Measurements from ENCODE around the gene CAMTA1.

The CAMTA1 gene

DNA sequence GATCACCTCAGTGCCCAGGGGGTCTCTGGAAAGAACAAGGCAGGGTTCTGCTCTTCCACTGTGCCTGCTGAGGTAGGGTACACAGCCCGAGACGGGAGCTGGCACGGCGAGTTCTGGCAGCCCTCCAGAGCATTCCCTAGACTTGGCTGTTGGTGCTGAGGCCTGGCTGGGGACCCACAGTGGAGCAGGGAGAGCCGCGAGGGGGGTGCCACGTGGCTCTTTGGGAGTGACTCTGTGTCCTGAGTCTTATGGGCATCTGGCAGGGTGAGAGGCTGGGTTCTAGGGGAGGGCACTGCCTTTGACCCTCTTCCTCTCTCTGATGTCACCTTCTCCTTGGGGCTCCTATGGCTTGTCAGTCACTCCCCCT, 336.4 kb downstream of the CAMTA1 start:
- H3K27me3 ChIP-seq (ENCODE audit: low read length) = no peaks in the 10 kb centered on the region
- no peak overlapping the region for H3K9ac ChIP-seq (ENCODE audit: low read length)
- no peak overlapping the region for H3K4me3 ChIP-seq (ENCODE audit: insufficient read depth, low read length, poor library complexity, severe bottlenecking)
- no peaks in the 10 kb centered on the region for H4K20me1 ChIP-seq (ENCODE audit: low read depth, low read length)
- no peaks in the 10 kb centered on the region for H3K36me3 ChIP-seq (ENCODE audit: low read length)
- no peak overlapping the region for H3K27ac ChIP-seq (ENCODE audit: low read depth, low read length)
- H3K9me3 ChIP-seq (ENCODE audit: insufficient read depth, low read length) = no peaks in the 10 kb centered on the region
- H3F3A ChIP-seq (ENCODE audit: insufficient read depth) = no peaks in the 10 kb centered on the region
- H3K9me2 ChIP-seq (replicated peaks; ENCODE audit: insufficient read depth, low read length) = no peaks in the 10 kb centered on the region
- H3K4me2 ChIP-seq (ENCODE audit: low read depth, low read length, poor library complexity, severe bottlenecking) = no peak overlapping the region
- TF ChIP-seq CTCF (IDR thresholded peaks at IDR 0.05; ENCODE audit: insufficient read depth, low read length, poor library complexity, severe bottlenecking) (no peak), EZH2phosphoT487 (conservative IDR thresholded peaks at IDR 0.05; ENCODE audit: low read length) (no peak)
- no peaks in the 10 kb centered on the region for H3K79me2 ChIP-seq (ENCODE audit: insufficient read depth, low read length)
- no peak overlapping the region for H2AFZ ChIP-seq (ENCODE audit: low read depth, low read length, severe bottlenecking)

- no peaks in the 10 kb centered on the region for H3K79me2 ChIP-seq (ENCODE audit: insufficient read depth, low read length)
- H3K27me3 ChIP-seq (ENCODE audit: low read length) = no peaks in the 10 kb centered on the region
- no peak overlapping the region for H3K27ac ChIP-seq (ENCODE audit: low read depth, low read length)
- H3K9me3 ChIP-seq (ENCODE audit: insufficient read depth, low read length) = no peaks in the 10 kb centered on the region
- TF ChIP-seq EZH2phosphoT487 (conservative IDR thresholded peaks at IDR 0.05; ENCODE audit: low read length) (no peak), CTCF (IDR thresholded peaks at IDR 0.05; ENCODE audit: insufficient read depth, low read length, poor library complexity, severe bottlenecking) (no peak)
- H3K9me2 ChIP-seq (replicated peaks; ENCODE audit: insufficient read depth, low read length) = no peaks in the 10 kb centered on the region
- H3K9ac ChIP-seq (ENCODE audit: low read length) = no peak overlapping the region
- no peaks in the 10 kb centered on the region for H3K36me3 ChIP-seq (ENCODE audit: low read length)
- H4K20me1 ChIP-seq (ENCODE audit: low read depth, low read length) = no peaks in the 10 kb centered on the region
- no peak overlapping the region for H3K4me3 ChIP-seq (ENCODE audit: insufficient read depth, low read length, poor library complexity, severe bottlenecking)
- no peak overlapping the region for H3K4me2 ChIP-seq (ENCODE audit: low read depth, low read length, poor library complexity, severe bottlenecking)
- H2AFZ ChIP-seq (ENCODE audit: low read depth, low read length, severe bottlenecking) = no peak overlapping the region
- H3F3A ChIP-seq (ENCODE audit: insufficient read depth) = no peaks in the 10 kb centered on the region
Measured at GRCh38 chr1:7127322-7128075, 342.2 kb downstream of the CAMTA1 start.

GRCh38 chr1:7128293-7128692, 343.0 kb downstream of the CAMTA1 start:
- Histone ChIP-seq H3K4me3 (ENCODE audit: insufficient read depth, low read length, poor library complexity, severe bottlenecking) (no peak overlapping the region), H3K27ac (ENCODE audit: low read depth, low read length) (no peak overlapping the region), H3K27me3 (ENCODE audit: low read length) (no peaks in the 10 kb centered on the region), H3F3A (ENCODE audit: insufficient read depth) (no peaks in the 10 kb centered on the region), H3K79me2 (ENCODE audit: insufficient read depth, low read length) (no peaks in the 10 kb centered on the region), H3K4me2 (ENCODE audit: low read depth, low read length, poor library complexity, severe bottlenecking) (no peak overlapping the region), H3K36me3 (ENCODE audit: low read length) (no peaks in the 10 kb centered on the region), H3K9me3 (ENCODE audit: insufficient read depth, low read length) (no peaks in the 10 kb centered on the region), H3K9ac (ENCODE audit: low read length) (no peak overlapping the region), H3K9me2 (replicated peaks; ENCODE audit: insufficient read depth, low read length) (no peaks in the 10 kb centered on the region), H2AFZ (ENCODE audit: low read depth, low read length, severe bottlenecking) (no peak overlapping the region), H4K20me1 (ENCODE audit: low read depth, low read length) (no peaks in the 10 kb centered on the region)
- TF ChIP-seq CTCF (IDR thresholded peaks at IDR 0.05; ENCODE audit: insufficient read depth, low read length, poor library complexity, severe bottlenecking) = no peak
- no peak for TF ChIP-seq EZH2phosphoT487 (conservative IDR thresholded peaks at IDR 0.05; ENCODE audit: low read length)

Data from SU-DHL-6 (cell line).